ENCODE results near the gene GPRC5B.

Gene GPRC5B

GRCh38 chr16:19854543-19854876 lies 30.1 kb downstream of the GPRC5B start:
- peaks cover 31% of the 10 kb centered on the region for H3K4me1 Mint-ChIP-seq
- H3K4me3 Mint-ChIP-seq, result no peak overlapping the region
- TF ChIP-seq CTCF (IDR thresholded peaks at IDR 0.05; ENCODE audit: unreplicated experiment in 3 of 3), result no peak

GRCh38 chr16:19853742-19854542 lies 30.7 kb downstream of the GPRC5B start:
- H3K9me3 Mint-ChIP-seq, result no peaks in the 10 kb centered on the region
- peak overlapping the region; percentile 84 to 98 (median 94) for H3K27ac Mint-ChIP-seq
- H3K36me3 Mint-ChIP-seq (ENCODE audit: low read depth), result peaks cover 32% of the 10 kb centered on the region
- TF ChIP-seq CTCF (IDR thresholded peaks at IDR 0.05; ENCODE audit: unreplicated experiment in 3 of 3), result no peak
- peak overlapping the region in 1 of 3 experiments; percentile 29 for H3K4me3 Mint-ChIP-seq
- no peaks in the 10 kb centered on the region for H3K27me3 Mint-ChIP-seq (ENCODE audit: low read depth)
- H3K4me1 Mint-ChIP-seq, result peaks cover 28% of the 10 kb centered on the region

More at GRCh38 chr16:19854543-19854876, 30.1 kb downstream of the GPRC5B start:
- H3K9me3 Mint-ChIP-seq, result no peaks in the 10 kb centered on the region
- peak overlapping the region in 2 of 3 experiments; percentile 58 to 84 for H3K27ac Mint-ChIP-seq
- no peaks in the 10 kb centered on the region for H3K27me3 Mint-ChIP-seq (ENCODE audit: low read depth)
- peaks cover 38% of the 10 kb centered on the region for H3K36me3 Mint-ChIP-seq (ENCODE audit: low read depth)

GRCh38 chr16:19853132-19853741 lies 31.4 kb downstream of the GPRC5B start:
- peaks cover 25% of the 10 kb centered on the region for H3K36me3 Mint-ChIP-seq (ENCODE audit: low read depth)
- no peaks in the 10 kb centered on the region for H3K27me3 Mint-ChIP-seq (ENCODE audit: low read depth)
- H3K9me3 Mint-ChIP-seq, result no peaks in the 10 kb centered on the region
- peak overlapping the region in 1 of 3 experiments; percentile 29 for H3K4me3 Mint-ChIP-seq
- TF ChIP-seq CTCF (IDR thresholded peaks at IDR 0.05; ENCODE audit: unreplicated experiment in 3 of 3), result no peak
- peak overlapping the region; percentile 84 to 98 (median 94) for H3K27ac Mint-ChIP-seq
- peaks cover 25% of the 10 kb centered on the region for H3K4me1 Mint-ChIP-seq

- Mint-ChIP-seq H3K27me3 (ENCODE audit: low read depth) (peaks cover 4% of the 10 kb centered on the region), H3K4me3 (no peak overlapping the region), H3K4me1 (peaks cover 28% of the 10 kb centered on the region), H3K36me3 (ENCODE audit: low read depth) (peaks cover 13% of the 10 kb centered on the region), H3K9me3 (no peaks in the 10 kb centered on the region), H3K27ac (peak overlapping the region in 1 of 3 experiments; percentile 40)
- no peak for TF ChIP-seq CTCF (IDR thresholded peaks at IDR 0.05; ENCODE audit: unreplicated experiment in 3 of 3)
These were observed 33.2 kb downstream of the GPRC5B start for GRCh38 chr16:19851476-19851875.

- no peaks in the 10 kb centered on the region for H3K9me3 Mint-ChIP-seq
- H3K36me3 Mint-ChIP-seq (ENCODE audit: low read depth), result peaks cover 4% of the 10 kb centered on the region
- H3K27ac Mint-ChIP-seq, result peak overlapping the region in 1 of 3 experiments; percentile 26
- H3K27me3 Mint-ChIP-seq (ENCODE audit: low read depth), result peaks cover 4% of the 10 kb centered on the region
- no peak for TF ChIP-seq CTCF (IDR thresholded peaks at IDR 0.05; ENCODE audit: unreplicated experiment in 3 of 3)
- peaks cover 31% of the 10 kb centered on the region for H3K4me1 Mint-ChIP-seq
- H3K4me3 Mint-ChIP-seq, result no peak overlapping the region
These were observed 34.4 kb downstream of the GPRC5B start for GRCh38 chr16:19850131-19850817.
